ENCODE measurements around the gene HYAL4.
A peak's percentile ranks its signal among the peaks of the same experiment; 100 is the strongest.
"Not testable (repeated sequence)": the region's sequence is repeated elsewhere in the genome, so short reads cannot be mapped to it uniquely, and the experiment has no call there.

HYAL4 gene

DNA sequence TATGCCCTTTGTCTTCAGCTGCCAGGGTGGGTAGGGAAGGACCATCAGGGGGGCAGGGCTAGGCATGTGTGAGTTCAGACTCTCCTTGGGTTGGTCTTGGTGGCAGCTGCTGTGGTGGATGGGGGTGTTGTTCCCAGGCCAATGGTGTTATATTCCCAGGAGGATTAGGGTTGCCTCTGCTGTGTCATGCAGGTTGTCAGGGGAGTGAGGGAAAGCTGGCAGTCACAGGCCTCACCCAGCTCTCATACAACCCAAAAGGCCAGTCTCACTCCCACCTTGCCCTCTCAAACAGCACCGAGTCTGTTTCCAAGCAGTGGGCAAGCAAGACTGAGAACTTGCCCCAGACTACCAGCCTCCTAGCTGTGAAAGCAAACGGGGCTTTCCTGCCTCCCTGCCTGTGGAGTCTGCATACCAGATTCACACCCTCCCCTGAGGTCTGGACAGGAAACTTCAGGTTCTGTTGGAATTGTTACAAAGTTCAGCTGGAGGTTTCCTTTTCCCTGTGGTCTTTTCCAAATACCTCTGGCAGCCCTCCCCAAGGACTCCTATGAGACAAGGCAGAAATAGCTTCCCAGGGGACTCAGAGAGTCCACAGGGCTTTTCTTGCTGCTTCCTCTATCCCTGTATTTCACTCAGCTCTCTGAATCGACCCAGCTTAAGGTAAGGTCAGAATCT, 1.4 kb downstream of the HYAL4 start:
- no peak for DNase-seq (ENCODE audit: low read depth)

DNA sequence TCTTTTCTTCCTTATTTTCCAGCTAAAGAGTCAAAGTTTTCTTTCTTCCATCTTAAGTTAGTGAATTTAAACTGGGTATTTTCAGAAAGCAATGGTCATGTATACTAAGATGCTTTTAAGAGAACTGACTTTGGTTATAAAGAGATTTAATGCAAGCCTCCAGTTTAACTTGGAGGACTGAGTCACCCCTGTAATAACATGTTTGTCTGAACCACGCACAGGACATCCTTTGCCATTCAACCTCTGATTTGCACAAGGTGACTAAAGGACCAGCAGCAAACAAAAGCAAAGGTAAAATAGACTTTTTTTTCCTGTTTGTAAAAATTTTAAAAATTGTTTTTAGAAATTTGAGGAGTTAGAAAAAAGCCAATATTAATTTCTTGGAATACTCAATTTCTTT, 2.9 kb downstream of the HYAL4 start:
- no peak for DNase-seq (ENCODE audit: low read depth)

DNA sequence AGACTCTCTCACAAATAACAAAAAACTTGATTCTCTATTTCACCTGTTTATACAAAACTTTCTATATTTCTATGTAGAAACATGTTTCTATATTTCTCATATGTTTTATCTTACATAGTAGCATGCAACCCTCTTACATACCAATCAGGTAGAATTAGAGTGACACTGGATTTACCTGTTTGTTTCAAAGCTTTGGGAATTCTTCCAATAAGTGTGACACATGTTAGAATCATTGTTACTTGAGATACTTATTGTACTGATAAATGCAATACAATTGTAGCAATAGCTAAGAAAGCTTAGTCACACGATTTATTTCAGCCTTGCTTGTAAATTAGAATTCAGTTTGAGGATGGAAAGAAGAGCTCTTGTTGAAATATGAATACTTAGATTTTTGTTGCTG, 4.9 kb downstream of the HYAL4 start:
- DNase-seq (ENCODE audit: low read depth): no peak

DNA sequence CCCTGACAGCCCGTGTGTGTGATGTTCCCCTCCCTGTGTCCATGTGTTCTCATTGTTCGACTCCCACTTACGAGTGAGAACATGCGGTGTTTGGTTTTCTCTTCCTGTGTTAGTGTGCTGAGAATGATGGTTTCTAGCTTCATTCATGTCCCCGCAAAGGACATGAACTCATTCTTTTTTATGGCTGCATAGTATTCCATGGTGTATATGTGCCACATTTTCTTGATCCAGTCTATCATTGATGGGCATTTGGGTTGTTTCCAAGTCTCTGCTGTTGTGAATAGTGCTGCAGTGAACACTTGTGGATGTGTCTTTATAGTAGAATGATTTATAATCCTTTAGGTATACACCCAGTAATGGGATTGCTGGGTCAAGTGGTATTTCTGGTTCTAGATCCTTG, 6.4 kb downstream of the HYAL4 start:
- not testable (repeated sequence) for DNase-seq (ENCODE audit: low read depth)

DNA sequence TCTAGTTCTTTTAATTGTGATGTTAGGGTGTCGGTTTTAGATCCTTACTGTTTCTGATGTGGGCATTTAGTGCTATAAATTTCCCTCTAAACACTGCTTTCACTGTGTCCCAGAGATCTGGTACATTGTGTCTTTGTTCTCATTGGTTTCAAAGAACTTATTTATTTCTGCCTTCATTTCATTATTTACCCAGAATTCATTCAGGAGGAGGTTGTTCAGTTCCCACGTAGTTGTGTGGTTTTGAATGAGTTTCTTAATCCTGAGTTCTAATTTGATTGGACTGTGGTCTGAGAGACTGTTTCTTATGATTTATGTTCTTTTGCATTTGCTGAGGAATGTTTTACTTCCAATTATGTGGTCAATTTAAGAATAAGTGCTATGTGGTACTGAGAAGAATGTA, 9.3 kb downstream of the HYAL4 start:
- not testable (repeated sequence) for DNase-seq (ENCODE audit: low read depth)

DNA sequence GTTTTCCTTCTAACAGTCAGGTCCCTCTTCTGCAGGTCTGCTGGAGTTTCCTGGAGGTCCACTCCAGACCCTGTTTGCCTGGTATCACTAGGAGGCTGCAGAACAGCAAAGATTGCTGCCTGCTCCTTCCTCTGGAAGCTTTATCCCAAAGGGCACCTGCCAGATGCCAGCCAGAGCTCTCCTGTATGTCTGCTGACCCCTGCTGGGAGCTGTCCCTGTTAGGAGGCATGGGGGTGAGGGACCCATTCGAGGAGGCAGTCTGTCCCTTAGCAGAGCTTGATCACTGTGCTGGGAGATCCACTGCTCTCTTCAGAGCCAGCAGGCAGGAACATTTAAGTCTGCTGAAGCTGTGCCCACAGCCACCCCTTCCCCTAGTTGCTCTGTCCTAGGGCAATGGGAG, 11.5 kb downstream of the HYAL4 start:
- not testable (repeated sequence) for DNase-seq (ENCODE audit: low read depth)

DNA sequence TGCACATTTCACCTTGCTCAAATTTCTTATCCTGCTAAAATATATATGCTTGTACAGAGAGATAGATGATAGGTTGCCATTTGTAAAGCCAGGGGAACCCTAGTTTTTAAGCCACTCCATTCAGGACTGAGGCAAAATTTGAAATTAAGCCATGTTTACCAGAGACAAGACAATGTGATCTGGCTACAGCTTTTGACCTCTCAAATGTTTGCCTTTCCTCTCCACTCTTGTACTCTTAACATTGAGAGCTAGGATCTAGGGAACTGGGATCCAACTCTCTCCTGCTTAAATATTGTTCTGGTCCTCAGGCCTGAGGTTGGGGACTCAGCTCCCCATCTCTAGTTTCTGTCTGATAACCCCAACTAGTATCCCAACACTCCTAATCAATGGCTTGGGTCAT, 15.9 kb downstream of the HYAL4 start:
- DNase-seq (ENCODE audit: low read depth): no peak

DNA sequence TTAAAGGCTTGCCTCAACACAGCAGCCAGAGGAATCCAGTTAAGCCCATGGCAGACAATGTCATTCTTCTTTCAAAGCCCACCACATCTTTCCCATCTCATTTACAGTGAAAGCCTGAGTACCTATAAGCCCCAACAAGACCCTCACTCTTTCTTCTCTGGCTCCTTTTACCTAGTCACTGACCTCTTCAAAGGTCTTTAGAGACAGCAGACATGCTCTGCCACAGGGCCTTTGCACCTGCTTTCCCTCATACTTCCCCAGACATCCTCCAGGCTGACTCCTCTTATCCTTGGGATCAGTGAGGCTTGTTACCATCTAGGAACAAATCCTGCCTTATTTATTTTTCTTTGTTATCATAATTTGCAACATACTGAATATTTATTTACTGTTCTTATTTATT, 17.8 kb downstream of the HYAL4 start:
- no peak for DNase-seq (ENCODE audit: low read depth)

DNA sequence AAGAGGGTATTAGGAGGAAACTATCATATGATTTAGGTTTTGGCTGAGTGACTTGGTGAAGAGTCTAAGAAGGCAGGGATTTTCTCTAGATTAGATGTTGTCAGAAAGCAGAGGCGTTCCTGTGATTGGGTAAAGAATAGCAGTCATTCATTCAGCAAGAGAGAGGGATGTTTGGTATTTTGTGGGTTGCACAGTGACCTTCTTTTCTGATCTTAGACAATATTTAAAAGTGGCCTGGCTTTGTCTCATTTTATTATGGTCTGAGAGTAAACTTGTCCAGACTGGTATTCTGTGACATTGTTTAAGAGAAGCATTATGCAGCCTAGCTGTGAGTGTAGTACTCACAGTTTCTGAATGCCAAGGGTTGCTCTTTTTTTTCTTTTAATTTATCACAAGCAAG, 18.5 kb downstream of the HYAL4 start:
- DNase-seq (ENCODE audit: low read depth): no peak

DNA sequence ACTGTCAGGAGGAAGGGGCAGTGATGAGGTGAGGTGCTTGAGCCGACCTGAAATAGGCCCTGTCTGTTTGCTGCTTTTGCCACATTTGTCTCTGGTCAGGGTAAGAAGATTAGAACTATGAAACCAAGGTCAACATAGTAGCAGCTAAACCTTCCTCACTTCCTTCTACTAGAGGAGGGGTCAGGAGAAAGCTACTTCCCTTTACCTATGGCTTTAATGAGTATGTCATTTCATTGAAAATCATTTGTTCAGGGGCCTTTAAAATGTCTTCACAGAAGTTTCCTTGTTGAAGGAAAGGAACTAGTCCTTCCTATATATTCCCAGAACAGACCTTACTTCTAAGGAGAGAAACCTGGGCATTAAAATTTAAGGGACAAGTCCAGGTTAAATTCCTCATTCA, 19.0 kb downstream of the HYAL4 start:
- no peak for DNase-seq (ENCODE audit: low read depth)

DNA sequence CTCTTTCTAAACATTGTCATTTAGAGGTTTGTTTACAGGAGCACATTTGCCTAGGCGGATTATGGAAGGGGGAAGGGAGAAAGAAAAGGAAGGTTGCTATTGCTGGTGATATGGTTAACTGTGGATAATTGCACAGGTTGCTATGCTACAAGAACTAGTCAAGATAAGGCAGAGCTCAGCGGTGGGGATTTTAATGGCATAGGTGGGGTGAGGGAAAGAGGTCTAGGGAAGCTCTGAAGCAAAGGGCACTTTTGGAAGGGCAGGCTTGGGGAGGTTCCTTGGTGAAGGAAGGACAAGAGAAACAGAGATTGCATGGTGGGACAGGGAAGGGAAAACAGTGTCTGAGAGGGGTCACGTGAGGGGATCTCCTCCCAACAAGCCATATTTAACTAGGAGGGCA, 19.5 kb downstream of the HYAL4 start:
- DNase-seq (ENCODE audit: low read depth): no peak

DNA sequence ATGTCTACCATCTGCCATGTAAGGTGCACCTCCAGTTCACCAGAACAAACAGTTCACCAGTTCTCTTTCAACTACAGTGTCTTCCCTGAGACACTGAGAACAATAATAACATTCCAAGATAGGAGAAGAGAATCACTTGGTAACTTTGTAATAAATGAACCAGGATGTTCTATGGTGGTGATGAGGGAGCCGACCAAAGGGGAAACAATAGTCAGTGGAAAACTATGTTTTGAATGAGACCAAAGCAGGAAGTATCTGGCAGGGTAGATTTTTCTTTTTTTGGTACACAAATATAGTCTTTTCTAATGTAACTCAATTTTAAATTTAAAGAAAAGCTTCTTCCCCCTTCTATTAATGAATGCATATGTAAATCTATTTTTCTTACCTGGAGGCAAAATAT, 20.0 kb downstream of the HYAL4 start:
- no peak for DNase-seq (ENCODE audit: low read depth)

DNA sequence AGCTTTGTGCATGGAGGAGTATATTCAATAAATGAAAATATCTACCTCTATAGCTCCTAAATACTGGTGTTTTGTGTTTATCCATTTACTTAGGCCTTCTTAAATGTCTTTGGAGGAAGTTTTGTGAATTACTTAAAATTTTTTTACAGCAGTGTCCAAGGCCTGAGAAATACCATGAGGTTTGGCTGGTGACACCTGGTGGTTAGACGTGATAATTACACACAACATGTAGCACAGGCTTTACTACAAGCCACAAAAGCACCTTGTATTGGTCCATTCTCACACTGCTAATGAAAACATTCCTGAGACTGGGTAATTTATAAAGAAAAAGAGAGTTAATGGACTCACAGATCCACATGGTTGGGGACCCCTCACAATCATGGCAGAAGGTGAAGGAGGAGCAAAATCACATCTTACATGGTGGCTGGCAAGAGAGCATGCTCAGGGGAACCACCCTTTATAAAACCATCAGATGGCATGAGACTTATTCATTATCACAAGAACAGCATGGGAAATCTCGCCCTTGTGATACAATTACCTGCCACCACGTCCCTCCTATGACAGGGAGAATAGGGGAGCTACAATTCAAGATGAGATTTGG, 20.6 kb downstream of the HYAL4 start:
- DNase-seq (ENCODE audit: low read depth): peak; percentile 15

DNA sequence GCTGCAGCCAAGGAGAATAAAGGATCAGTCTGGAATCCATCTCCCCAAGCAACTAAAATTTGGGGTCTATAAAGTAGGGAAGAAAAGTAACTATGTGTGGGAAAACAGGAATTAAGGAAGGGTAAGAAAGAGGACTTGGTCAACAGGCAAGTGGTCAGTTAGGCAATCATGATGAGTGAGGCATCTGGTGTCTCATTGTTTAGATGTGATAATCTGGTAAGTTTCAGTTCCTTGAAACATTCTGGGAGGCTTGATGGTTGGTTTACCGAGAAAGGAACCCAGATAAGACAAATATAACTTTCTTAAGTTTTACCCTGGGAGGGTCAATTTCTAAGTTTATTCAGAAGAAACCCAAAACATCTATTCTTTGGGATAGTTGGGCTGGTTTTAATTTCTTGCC, 22.3 kb downstream of the HYAL4 start:
- no peak for DNase-seq (ENCODE audit: low read depth)

DNA sequence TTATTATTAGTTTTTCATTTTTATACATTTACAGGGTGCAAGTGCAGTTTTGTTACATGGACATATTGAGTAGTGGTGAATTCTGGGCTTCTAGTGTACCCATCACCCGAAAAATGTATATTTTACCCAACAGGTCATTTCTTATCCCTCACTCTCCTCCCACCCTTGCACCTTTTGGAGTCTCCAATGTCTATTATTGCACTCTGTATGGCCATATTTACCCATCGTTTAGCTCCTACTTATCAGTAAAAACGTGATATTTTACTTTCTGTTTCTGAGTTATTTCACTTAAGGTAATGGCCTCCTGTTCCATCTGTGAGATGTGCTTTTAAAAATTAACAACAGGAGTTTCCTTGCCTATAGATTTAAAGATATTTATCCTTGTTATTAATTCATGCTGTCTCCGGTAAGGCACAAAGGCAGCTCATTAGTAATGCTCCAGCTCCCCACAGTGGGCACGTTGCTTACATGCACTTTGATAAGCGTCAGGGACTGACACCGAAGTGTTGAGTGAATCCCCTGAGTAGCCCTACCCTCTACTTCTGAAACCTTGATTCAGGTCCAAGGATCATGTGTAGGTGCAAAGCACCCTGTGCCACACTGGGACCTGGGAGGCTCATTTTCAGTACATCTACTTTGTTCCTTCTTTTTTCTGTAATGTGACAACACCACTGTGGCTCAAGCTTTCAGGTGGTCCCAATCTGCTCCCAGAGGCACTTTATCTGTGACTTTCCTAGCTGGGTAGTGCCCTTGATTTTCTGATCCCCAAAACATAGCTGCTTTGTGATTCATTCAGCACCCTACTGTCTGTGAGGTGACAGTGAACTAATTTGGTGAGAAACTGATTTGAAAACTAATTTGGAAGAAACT, 27.3 kb downstream of the HYAL4 start:
- DNase-seq (ENCODE audit: low read depth): peak; percentile 2

DNA sequence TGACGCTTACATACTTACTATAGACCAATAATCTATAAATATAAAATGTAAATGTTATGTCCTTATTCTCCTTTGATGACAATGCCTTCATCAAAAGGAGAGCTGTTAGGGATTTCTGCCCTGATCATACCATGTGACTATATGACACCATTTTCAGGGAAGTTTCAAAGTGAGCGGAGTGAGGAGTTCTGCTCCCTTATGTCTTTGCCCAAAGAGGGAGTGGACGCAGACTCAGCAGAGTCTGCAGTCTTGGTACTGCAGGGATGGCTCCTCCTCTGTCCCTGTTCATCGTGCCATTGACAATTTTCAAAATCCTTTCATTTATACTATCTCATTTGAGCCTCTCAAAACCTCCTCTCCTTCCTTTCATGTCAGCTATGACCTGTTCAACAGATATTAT, 27.9 kb downstream of the HYAL4 start:
- no peak for DNase-seq (ENCODE audit: low read depth)

DNA sequence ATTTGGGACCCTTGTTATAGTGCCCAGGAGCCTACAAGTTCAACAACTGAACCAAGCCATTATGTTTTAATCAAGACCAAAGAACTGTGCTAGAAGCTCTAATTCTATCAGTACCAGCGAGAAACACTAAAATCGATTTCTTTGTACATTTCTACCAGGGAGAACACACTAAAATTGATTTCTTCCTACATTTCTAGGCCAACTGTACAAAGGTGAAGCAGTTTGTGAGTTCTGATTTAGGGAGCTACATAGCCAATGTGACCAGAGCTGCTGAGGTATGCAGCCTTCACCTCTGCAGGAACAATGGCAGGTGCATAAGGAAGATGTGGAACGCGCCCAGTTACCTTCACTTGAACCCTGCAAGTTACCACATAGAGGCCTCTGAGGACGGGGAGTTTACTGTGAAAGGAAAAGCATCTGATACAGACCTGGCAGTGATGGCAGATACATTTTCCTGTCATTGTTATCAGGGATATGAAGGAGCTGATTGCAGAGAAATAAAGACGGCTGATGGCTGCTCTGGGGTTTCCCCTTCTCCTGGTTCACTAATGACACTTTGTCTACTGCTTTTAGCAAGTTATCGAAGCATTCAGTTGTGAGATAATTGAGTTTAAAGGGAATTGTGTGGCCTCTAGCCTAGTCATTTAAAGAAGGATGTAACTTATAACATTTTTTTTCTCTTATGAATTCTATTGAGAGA, 31.7 kb downstream of the HYAL4 start:
- no peak for DNase-seq (ENCODE audit: low read depth)

DNA sequence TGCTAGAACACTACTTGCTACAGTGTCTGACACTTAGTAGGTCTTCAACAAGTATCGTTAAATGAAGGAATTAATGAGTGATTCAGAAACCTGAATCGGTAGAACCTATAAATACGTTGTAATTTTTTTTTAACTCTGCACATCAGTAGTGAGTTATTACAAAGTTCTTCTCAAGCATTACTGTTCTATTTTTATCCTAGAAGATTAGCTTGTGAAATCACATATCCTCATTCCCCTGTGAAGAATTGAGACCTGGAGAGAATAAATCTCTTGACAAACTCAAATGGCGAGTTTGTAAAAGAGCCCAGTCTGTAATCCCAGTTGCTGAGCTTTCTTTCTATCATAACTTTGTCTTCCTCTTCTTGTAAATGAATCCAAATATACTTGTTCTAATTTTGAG, 34.7 kb downstream of the HYAL4 start:
- no peak for DNase-seq (ENCODE audit: low read depth)

DNA sequence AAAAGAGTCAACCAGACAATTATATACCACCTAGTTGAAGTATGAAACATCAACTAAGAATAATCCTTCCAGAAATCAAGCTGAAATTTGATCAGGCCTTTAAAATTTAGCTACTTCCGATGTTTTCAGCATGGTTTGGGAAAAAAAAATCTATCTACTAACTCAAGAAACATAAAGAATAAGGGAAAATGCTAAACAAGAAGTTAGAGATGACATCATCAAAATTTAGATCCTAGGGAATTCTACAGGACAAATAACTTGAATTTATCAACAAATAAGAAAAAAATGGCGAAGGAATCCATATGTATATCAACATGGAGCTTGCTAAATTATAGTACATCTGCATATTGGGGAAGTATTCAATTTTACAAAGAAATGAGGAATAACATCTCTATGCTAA, 36.3 kb downstream of the HYAL4 start:
- no peak for DNase-seq (ENCODE audit: low read depth)

DNA sequence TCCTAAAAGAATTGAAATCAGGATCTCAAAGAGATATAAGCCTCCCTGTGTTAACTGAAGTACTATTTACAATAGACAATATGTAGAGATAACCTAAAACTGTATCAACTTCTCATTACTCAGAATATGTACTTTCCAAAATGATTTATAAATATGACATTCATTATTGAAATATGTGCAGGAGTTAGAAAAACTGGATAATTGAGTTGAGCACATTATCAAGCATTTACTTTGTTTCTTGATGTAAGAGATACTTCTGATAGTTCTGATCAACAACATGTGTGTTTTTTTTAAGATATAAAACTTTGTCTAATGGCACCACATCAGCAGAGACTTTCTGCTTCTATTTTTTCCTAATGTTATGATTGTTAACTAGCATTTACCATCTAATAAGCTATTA, 38.2 kb downstream of the HYAL4 start:
- DNase-seq (ENCODE audit: low read depth): no peak

DNA sequence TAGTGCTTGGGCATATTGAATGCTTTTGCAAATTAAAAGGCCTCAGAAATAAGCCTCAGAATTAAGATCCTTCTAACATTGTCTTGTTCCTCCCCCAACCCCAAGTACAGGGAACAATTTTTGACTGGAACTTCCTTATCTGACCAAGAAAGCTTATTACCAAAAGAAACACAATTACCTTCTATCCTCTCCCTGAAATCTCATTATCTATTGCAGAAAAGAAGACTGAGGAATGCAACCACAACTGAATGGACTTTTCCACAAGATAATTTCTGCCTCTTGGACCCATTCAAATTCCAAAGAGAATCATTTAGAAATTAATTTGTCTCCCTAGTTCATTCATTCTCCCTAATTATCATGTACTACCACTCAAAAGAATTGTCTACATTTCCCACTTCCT, 43.2 kb downstream of the HYAL4 start:
- no peak for DNase-seq (ENCODE audit: low read depth)

DNA sequence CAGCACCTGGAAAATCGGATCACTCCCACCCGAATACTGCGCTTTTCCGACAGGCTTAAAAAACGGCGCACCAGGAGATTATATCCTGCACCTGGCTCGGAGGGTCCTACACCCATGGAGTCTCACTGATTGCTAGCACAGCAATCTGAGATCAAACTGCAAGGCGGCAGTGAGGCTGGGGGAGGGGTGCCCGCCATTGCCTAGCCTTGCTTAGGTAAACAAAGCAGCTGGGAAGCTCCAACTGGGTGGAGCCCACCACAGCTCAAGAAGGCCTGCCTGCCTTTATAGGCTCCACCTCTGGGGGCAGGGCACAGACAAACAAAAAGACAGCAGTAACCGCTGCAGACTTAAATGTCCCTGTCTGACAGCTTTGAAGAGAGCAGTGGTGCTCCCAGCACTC, 49.8 kb downstream of the HYAL4 start:
- DNase-seq (ENCODE audit: low read depth): not testable (repeated sequence)

DNA sequence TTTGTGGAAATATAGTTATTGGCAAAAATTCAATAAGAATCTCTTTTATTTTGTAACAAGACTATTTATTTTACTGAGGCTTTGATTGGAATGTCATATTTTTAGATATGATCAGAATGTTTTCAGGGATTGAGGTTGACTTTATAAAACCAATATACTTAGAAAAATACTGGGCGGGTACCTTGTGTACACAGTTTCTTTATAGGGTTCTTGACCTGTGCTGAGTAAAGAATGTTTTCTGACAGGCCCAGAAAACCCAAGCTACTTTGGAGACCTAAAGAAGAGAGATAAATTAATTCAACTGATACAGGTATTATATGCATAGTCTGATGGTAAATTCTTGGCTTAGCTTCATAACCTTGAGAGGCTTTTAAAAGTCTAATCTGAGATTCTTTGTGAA, 56.1 kb downstream of the HYAL4 start:
- no peak for DNase-seq (ENCODE audit: low read depth)

Data from stimulated activated CD8-positive, alpha-beta memory T cell treated with anti-CD3 and anti-CD28 coated beads, Interleukin-12 subunit alpha, Interleukin-12 subunit beta, amount 100 ng/mL, for 1 hour (primary cell).